Measurements from ENCODE around the gene SOCS1.

SOCS1 gene

DNA sequence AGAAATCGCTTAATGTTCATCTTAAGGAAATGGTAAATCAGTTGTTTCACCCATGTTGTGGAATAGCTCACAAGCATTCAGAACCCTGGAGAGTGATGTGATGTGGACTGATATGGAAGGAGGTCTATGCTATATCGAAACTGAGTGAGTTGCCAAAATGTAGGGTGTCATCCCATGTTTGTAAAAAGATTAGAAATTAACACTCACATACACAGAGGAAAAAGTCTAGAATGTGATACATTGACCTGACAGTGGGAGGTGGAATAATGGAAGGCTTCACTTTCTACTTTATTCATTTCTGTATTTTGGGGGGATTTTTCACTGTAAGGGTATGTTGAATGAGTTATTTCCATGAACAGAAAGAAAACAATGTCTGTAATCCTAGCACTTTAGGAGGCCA lies 29.8 kb upstream of the SOCS1 start:
- DNase-seq: no peak

DNA sequence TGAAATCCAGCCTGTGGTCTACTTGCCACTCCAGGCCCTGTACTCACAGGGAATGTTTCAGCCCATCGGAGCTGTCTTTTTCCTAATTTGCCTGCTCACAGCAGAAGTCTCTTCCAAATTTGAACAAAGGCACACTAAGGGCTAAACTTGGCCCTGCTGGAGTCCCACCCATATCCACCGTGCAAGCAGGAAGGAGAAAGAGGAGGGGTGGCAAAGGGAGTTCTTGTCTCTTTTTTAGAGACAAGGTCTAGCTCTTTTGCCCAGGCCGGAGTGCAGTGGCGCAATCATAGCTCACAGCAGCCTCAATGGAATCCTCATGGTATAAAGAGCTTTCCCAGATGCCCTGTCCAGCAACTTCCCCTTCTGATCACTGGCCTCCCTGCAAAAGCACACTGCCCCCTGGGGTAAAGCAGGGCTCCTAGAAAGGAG lies 27.8 kb upstream of the SOCS1 start:
- no peak for DNase-seq

DNA sequence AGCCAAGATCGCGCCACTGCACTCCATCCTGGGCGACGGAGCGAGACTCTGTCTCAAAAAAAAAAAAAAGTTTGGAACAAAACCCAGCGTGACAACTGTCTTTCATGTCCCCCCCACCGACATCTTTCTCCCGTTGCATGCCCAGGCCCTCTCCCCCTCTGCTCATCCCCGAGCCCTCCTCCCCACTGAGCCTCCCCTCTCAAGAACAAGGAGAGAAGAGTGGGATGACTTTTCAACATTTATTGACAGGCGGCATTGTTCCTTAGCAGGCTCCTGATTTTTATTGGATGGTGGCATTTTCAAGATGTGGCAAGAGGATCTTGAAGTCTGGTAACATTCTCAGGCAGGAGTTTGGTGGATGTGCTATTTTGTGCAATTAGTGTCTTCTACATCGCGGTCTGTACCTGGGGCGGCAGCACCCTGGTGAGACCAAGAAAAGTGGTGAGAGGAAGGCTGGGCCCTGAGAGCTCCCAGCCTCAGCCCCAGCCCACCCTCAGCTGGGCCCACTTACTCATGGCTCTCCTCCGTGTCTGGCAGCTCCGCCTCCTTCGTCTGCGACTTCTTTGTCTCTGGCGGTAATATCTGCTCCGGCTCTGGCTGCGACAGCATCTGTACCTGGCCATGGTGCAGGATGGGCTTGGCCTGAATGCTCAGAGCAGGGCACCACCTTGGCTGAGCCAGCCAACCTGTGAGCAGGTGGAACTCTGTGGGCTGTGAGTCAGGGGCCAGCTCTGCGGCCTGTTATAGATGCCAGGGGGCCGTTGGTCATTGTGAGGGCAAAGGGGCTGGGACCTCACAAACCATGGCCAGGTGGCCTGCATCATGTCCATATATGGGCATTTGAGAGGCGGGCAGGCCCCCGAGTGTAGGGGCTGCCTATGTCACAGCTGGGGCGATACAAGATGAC lies 24.9 kb upstream of the SOCS1 start, which contains the start of gene PRM1:
PRM1 (minus strand) TSS at position 715 of the 907 bp plus-strand sequence; CDS start at position 623, 92 bp downstream.
- no peak for DNase-seq

DNA sequence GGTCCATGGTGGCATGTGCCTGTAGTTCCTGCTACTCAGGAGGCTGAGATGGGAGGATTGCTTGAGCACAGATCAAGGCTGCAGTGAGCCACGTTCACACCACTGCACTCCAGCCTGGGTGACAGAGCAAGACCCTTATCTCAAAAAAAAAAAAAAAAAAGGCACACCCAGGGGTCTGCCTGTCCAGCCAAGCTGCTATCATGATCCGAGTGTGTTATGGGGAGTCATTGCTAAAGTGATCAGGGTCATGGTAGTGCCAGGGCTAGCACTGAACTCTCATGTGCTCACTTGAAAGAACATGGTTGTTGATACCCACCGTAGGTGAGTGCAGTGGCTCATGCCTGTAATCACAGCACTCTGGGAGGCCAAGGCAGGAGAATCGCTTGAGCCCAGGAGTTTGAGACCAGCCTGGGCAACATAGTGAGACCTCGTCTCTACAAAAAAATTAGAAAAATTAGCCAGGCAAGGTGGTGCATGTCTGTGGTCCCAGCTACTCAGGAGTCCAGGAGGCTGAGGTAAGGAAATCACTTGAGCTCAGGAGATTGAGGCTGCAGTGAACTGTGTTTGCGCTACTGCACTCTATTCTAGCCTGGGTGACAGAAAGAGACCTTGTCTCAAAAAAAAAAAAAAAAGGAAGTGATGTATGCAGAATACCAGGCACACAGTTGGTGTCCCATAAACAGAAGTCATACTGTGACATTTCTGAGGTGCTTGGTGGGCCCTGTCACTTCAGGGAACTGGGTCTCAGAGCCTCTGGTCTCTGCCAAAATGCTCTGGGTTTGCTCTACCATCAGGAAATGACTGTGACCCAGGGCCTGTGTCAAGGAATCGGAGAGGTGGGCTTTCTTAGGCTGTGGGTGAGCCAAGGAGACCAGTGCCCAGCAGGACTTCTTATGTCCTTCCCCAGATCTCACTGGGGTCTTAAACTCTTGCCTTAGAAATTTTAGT lies 23.0 kb upstream of the SOCS1 start:
- DNase-seq: no peak

DNA sequence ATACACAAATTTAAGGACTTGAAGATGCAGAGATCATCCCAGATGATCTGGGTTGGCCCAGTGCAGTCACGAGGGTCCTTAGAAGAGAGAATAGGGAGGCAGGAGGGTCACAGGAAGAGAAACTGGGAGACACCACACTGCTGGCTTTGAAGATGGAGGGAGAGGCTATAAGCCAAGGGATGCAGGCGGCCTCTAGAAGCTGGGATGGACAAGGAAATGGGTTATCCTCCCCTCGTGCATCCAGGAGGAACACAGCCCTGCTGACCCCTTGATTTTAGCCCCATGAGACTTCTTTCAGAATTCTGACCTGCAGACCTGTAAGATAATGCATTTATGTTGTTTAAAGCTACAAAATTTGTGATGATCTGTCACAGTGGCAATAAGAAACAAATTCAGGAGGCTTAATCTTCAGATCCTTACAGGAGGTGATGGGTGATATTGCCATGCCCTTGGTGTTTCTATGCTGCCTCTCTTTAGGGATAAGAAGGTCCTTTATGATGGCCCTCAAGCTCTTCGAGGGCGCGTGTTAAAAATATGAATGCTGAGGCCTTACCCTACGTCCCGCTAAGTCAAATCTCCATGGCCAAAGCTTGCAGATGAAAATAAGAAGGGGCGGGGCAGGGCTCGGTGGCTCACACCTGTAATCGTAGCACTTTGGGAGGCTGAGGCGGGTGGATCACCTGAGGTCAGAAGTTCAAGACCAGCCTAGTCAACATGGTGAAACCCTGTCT lies 21.8 kb upstream of the SOCS1 start:
- no peak for DNase-seq

DNA sequence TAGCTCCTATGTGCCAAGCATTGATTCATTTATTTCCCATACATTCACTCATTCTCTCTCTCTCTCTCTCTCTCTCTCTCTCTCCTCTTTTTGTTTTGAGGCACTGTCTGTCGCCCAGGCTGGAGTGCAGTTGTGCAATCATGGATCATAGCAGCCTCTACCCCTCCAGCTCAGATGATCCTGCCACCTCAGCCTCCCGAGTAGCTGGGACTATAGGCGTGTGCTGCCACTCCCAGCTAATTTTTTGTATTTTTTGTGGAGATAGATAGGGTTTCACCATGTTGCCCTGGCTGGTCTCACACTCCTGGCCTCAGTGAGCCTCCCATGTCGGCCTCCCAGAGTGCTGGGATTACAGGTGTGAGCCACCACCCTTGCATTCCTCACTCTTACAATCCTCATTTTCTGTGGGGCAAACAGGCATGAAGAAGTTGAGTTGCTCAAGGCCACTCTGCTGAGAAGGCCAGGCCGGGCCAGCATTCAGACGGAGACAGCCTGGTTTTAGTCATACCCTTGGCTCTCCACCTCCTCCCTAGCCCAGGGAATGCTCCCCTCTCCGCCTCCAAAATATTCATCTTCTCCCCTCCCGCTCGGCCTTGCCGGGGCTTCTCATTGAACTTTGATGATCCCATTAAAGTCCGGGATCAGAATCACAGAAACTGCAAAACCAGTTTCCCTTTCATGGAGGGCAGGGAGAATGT lies 21.0 kb upstream of the SOCS1 start:
- DNase-seq: no peak

DNA sequence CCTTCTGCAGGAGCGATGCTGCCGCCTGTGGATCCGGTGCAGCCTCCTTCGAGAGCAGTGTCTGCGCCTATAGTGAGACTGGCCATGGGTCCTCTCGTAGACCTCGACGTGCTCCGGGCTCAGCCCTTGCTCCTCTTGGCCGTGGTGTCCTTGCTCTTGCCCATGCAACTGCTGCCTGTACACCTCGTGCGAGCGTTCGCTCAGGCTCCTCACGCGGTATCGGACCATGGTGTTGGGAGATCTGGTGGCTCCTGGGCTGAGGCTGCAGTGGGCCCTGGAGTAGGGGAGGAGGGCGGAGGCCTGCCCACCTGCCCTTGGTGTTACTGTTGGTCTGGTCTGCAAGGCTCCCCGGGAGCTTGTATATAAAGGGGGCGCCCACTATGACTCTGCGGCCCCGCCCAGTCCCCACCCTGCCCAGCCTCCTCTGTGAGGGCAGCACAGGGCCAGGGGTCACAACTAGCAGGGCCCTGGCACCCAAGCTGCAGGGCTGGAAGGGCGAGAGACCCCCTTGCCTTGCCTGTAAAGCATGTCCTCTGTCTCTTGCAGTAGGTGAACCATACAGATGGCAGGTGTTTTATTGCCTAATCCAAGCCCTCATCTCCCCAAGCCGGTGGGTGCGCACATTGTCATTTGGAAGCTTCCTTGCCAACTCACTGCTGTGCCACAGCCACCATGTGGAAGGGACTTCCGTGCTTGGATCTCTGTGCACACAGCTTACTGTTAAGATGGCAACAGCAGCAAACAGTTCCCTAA lies 20.3 kb upstream of the SOCS1 start, which contains the start of gene PRM2:
PRM2 (minus strand) TSS at position 338 of the 753 bp plus-strand sequence; CDS start at position 228, 110 bp downstream.
- DNase-seq: no peak

DNA sequence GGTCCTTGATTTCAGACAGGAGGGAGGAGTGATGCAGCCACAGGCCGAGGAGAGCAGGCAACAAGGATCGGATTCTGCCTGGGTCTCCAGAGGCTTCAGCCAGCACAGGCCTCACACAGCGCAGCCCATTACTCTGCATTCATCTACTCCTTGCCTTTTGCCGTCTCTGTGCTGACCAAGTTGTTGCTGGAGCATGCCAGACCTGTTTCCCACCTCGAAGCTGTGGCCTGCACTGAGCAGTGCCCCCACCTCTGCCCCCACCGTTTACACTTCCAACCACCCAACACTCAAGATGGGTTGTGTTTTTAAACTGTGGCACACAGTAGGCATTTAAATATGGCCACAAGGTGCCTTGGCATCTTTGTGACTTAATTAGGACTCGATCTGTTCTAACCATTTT lies 19.0 kb upstream of the SOCS1 start:
- no peak for DNase-seq

DNA sequence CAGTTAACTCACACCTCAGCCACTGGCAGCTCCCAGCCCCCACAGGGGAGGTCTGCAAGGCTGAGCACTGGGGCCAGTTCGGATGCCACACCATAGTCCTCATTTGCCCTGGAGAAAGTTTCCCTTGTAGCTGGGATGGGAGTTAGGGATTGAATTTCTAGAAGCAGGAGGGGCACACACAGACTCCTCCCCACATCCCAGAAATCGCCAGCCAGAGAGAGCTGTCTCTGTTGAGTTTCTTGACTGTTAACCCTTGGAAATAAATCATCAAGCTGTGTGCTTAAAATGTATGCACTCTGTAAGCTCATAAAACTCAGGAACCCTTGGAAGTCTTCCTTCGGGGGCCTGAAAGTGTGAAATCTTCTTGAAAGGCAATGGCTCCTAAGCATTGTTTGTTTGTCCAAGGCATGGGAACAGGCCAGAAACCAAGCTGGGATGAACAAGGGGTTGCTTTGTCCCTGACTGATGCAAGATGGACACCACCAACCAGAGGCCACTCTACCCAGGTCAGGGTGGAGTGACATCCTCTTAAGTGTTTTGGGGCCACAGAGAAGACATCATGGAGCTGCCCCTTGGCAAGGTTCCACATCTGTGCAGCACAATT lies 17.8 kb upstream of the SOCS1 start:
- no peak for DNase-seq

DNA sequence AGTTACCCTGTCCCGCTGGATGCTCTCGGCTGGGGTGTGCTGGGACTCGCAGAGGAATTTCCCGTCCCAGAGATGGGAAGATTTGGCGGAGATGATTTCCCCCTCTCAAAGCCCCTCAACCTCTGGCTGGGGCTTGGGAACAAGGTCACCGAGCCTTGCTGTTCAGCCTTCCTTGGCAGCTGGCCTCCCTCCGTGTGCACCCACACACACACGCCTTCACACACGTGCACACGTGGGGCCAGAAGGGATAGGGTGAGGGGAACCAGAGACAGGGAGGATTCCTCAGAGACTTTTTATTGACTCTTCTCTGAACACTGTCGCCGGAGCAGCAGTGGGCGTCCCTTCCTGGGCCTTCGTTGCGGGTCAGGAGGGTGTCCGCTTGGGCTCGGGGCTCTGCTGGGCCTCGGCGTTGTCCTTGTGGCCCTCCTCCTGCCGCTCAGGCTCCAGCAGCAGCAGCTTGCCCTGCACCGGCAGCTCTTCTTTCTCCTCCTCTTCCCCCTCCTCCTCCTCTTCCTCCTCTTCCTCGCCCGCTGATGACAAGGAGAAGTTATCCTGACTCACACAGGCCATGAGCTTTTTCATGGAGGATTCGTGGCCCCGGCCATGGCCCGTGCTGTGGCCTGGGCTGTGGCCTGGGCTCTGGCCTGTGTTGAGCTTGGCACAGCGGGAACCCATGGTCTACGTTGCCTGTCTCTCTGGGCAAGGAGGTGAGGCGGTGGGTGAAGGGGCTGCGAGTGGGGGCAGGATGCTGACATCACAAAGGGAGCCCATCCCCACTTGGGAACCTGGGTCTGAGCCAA lies 17.1 kb upstream of the SOCS1 start, which contains the start of gene PRM3:
PRM3 (minus strand) TSS at position 709 of the 800 bp plus-strand sequence; CDS start at position 675, 34 bp downstream.
- DNase-seq: no peak

DNA sequence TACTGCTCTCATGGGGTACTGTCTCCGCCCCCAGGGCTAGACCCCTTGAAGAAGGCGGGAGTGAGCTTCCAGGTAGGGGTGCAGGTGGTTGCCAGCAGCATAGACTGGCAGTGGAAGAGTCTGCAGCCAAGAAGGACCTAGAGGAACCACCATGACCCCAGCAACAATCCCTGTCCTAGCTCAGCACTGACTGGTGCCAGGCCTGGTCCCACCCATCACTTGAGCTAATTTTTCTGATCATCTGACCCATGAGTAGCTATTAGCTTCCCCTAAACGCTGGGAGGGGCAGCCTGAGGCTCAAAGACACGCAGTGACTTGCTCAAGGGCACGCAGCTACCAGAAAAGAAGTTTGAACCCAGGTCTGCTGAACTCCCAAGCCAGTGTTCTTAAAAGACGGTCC lies 16.5 kb upstream of the SOCS1 start:
- no peak for DNase-seq

DNA sequence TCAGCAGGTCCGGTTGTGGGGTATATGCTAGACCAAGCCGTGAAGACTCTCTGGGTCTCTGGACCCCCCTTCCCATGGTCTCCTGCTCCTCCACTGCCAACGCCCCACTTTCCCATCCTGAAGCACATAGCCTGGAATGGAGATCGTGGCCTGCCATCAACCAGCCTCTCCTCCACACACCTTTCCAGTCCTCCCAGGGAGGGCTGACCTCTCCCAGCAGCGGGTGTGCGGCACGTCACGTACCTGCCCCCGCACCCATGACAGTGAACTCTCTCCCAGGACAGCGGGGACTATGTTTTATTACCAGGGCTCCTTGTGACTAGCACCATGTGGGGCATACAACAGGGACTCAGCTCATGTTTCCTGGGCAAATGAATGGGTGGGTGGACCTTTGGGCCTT lies 15.6 kb upstream of the SOCS1 start:
- DNase-seq: no peak

DNA sequence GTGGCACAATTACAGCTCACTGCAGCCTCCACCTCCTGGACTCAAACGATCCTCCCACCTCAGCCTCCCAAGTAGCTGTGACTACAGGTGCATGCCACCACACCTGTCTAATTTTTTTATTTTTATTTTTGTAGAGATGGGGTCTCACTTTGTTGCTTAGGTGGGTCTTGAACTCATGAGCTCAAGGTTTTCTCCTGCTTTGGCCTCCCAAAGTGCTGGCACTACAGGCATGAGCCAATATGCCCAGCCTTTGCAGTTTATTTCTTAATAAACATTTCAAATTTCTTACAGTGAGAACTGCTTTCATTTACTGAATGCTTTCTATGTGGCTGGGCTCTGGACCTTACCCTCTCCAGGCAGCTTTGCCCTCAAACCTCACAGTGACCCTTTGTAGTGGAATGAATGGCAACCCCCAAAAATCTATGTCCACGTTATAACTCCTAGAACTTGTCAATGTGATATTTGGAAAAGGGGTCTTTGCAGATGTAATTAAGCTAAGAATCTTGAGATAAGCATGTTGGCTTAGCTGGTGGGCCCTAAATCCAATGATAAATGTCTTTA lies 14.7 kb upstream of the SOCS1 start:
- no peak for DNase-seq

DNA sequence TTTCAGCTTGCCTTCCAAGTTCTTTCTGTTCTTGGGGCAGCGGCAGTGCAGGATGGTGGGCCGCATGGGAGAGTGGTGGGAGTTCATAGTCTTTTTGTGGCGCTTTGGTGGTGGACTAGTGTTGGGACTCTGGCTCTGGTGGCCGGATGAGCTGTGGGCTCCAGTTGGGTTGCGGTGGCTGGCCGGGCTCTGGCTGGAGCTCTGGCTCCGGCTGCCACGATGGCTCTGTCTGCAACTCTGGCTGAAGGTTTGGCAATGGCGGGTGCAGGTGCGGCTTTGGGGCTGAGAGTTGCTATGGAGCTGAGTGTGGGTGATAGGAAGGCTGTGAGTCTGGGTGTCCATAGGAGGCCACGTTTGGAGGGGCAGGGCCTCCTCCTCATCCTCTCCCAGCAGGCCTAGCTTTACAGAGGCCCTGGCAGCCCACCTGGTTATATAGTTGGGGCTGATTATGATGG lies 12.9 kb upstream of the SOCS1 start, which contains the start of gene TNP2:
TNP2 (minus strand) TSS at position 405 of the 455 bp plus-strand sequence; CDS start at position 342, 63 bp downstream.
- no peak for DNase-seq

DNA sequence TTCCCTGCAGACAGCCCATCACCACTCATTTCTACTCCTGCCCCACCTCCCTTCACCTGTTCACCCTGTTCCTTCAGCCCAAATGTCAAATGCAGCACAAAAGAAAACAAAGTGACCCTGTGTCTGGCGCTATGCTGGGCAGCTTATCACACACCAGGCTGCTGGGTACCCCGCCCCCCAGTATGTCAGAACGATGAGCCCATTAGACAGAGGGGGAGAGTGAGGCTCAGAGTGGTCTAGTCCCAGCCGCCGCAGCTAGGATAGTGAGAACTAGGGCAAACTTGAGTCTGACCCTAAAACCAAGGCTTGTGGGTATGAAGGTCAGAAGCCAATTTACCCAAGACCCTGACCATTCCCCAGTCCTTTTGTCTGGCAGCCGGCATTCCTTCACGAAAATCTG lies 9.1 kb upstream of the SOCS1 start:
- no peak for DNase-seq

DNA sequence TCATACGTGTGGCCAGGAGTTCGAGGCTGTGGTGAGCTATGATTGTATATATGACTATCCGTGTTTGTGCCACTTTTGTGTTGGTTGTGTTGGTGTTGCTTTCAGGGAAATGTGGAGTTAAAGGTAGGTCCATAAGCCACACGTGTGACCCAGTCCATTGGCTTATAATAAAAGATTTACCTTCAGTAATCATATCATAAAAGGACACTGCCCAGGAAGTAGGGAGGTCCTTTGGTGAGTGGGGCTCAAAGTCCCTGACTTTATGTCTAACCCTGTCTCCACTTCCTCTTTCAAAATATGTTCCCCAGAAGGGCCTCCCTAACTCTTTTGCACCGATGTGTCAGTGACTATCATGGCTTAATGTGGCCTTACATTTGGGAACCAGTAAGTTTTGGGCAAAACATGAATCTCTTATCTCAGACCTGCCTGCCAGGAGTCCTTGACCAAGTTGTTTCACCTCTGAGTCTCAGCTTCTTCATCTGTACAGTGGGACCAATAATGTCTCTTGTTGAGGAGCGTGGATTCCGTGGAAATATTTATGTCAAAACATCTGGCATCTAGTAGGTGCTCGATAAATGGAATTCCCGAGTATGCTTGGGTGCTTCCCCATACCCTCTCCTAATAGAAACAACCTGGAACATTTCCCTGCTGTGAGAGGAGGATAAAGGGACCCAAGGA lies 8.3 kb upstream of the SOCS1 start:
- DNase-seq: no peak

DNA sequence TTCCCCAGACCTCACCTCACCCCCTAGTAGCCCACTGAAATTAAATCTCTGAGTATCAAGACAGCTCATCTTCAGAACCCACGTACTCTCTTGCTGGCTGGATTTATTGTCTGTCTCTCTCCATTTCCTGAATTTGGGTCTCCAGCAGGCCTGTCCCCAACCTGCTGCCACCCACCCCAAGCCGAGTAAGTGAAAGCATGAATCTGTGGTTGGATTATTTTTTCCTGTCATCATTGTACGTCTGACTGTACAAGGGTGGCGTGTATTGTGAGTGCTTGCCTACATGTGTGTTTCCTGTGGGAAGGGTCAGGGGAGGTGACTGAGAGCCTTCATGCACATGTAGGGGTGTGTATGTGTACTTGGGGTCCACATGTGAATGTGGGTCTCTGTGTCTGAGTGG lies 7.7 kb upstream of the SOCS1 start:
- DNase-seq: no peak

DNA sequence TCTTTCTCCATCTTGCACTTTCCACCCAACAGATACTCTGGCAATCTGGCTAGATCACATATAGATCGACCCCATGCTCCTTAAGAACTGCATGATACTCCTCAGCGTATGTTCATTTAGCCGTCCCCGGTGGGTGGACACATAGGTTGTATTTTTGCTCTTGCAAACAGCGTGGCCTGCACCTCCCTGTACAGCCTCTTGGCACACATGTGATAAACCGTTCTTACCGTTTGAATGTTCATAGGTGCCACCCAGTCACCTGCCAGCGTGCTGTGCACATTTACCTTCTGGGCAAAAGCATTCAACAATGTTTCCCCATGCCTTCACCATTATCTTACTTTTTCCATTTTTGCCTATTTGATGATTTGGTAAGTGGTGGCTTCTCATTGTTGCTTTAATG lies 6.9 kb upstream of the SOCS1 start:
- DNase-seq: no peak

Data from C1 segment of cervical spinal cord (tissue), 14 donors.